Gastrocnemius medialis (tissue), 4 donors: ENCODE measurements around the gene ARHGAP35.

Experiments
- POLR2A ChIP-seq, 2 donors: fragments of 450-650 bp; IDR thresholded peaks; one replicate each; pipeline ENCODE4 v1.6.1; 2017; ENCODE audit warnings: antibody characterized with exemption in 2 of 2, mild to moderate bottlenecking in 2 of 2, moderate library complexity in 2 of 2
- TF ChIP-seq, protein P1 (sequence below), 5 experiments: fragments of 450-650 bp in 3 of 5; fragments of 200-600 bp in 2 of 5; sonication (generic) in 2 of 5; IDR thresholded peaks in 4 of 5; conservative IDR thresholded peaks in 1 of 5; 1 replicate in 4 of 5; 2 replicates in 1 of 5; pipeline ENCODE4 v1.5.1; 2016 to 2019; ENCODE audit warnings: antibody characterized with exemption in 5 of 5, mild to moderate bottlenecking in 3 of 5, moderate library complexity in 3 of 5

DNA sequence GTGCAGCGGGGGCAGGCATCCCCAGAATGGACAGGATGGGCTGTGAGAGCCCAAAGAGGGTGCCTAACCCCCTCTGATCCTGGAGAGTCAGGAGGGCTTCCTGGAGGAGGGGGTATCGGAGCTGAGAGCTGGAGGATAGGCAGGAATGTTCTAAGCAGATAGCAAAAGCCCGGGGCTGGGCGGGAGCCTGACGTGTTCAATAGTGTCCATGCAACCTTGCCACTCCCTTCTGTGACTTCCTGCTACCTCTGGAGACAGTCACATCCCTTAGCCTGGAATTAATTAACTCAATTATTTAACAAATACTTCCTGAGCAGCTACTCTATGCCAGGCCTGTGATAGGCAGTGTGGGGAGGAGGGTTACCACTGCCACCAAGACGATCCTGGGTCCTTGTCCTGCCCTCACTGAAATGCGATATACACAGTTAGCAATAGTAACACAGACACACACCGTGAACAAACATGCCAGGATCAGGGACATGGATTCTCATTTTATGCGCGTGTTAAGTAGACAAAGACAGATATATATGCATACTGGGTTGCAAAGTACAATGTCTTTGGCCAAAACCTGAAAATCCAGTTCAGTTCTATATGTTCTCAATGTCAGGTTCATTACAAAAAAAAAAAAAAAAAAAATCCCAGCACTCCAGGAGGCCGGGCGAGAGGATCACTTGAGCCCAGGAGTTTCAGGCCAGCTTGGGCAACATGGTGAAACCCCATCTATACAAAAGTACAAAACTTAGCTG is 20.9 kb upstream of the ARHGAP35 start:
- TF ChIP-seq, protein P1, sequence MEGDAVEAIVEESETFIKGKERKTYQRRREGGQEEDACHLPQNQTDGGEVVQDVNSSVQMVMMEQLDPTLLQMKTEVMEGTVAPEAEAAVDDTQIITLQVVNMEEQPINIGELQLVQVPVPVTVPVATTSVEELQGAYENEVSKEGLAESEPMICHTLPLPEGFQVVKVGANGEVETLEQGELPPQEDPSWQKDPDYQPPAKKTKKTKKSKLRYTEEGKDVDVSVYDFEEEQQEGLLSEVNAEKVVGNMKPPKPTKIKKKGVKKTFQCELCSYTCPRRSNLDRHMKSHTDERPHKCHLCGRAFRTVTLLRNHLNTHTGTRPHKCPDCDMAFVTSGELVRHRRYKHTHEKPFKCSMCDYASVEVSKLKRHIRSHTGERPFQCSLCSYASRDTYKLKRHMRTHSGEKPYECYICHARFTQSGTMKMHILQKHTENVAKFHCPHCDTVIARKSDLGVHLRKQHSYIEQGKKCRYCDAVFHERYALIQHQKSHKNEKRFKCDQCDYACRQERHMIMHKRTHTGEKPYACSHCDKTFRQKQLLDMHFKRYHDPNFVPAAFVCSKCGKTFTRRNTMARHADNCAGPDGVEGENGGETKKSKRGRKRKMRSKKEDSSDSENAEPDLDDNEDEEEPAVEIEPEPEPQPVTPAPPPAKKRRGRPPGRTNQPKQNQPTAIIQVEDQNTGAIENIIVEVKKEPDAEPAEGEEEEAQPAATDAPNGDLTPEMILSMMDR (IDR thresholded peaks at IDR 0.05 in 4 of 5, conservative IDR thresholded peaks at IDR 0.05 in 1 of 5), result no peak
- no peak for TF ChIP-seq POLR2A (IDR thresholded peaks at IDR 0.05)
